ENCODE results near the gene TWIST1. TPM values are rescaled to one million over a fixed set of nuclear protein-coding genes. Genes with fewer than 3 reads are reported as not detected.

TWIST1 gene
- total and polyA plus RNA-seq, 11 donors = 0.38 to 4.6 (median 1.0) TPM

DNA sequence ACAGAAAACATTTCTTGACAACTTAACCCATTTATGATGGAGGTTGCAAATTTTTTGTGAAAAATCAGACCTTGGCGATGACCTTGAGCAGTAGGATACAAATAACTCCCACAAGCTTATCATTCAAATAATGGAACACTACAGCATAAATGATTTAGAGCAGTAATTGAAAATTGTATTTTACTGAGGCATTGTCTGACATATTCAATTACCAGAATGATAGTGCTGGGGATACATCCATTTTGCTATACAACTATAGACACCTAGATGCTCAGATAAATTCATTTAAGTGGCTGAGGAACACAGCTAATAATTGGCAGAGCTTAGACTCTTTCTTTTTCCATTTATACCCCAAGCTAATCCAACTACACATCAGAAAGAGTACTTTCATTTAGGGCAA is 18.9 kb downstream of the TWIST1 start:
- 83 to 89% (median 86%) methylated on average over 1 of the region's 1 CpG for WGBS, 4 donors
- intact Hi-C loops (cut with DNase I) = no loop called here

DNA sequence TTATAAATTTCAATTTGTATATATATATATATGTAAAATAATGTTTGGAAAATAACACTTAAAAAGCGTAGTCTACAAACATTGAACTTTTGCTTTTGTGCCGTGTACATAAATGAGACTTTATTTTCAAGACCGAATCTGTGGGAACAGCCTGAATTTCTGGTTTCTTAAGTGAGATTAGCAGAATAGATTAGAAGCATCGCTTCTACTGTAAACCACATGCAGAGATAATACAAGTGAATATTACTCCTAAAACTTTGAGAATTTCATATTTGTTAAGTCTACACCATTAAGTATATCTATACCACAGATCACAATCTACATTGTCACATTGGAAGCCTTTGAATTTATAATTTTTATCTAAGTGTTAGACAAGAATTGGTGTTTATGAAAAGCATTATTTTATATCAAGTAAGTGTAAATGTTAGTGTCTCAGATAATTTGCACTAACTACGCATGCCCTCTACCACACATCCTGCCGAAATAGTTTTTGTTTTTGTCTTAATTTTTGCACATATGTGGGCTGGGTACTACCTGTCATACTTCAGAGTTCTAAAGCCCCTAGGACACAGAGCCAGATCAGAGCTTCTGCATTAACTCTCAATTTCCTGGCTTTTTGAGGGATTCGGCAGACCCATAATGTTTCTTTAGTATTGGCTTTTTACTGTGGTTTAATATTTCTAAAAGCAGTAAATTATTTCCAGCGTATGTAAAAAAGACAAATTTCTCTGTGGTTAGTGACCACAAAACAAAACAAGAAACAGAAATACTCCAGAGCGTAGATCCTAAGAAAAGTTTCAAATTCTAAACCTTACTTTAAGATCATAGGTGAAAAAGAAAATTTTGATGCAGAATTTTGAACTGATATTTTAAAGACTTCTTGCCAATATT is 20.0 kb downstream of the TWIST1 start:
- Histone ChIP-seq H3K36me3 (no peaks in the 10 kb centered on the region), H3K4me1 (no peaks in the 10 kb centered on the region), H3K27ac (no peak overlapping the region), H3K27me3 (peaks cover 0 to 28% (median 14%) of the 10 kb centered on the region in 9 donors), H3K9me3 (no peaks in the 10 kb centered on the region), H3K4me3 (no peak overlapping the region)
- intact Hi-C loops (cut with DNase I) = no loop called here
- ATAC-seq (no peak), DNase-seq (no peak)
- WGBS, 4 donors = 86 to 90% (median 88%) methylated on average over 9 of the region's 9 CpGs
- TF ChIP-seq, protein P1, sequence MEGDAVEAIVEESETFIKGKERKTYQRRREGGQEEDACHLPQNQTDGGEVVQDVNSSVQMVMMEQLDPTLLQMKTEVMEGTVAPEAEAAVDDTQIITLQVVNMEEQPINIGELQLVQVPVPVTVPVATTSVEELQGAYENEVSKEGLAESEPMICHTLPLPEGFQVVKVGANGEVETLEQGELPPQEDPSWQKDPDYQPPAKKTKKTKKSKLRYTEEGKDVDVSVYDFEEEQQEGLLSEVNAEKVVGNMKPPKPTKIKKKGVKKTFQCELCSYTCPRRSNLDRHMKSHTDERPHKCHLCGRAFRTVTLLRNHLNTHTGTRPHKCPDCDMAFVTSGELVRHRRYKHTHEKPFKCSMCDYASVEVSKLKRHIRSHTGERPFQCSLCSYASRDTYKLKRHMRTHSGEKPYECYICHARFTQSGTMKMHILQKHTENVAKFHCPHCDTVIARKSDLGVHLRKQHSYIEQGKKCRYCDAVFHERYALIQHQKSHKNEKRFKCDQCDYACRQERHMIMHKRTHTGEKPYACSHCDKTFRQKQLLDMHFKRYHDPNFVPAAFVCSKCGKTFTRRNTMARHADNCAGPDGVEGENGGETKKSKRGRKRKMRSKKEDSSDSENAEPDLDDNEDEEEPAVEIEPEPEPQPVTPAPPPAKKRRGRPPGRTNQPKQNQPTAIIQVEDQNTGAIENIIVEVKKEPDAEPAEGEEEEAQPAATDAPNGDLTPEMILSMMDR (IDR thresholded peaks at IDR 0.05) = no peak
- no peak for TF ChIP-seq POLR2A (IDR thresholded peaks at IDR 0.05)

More for the DNA sequence above, 18.9 kb downstream of the TWIST1 start:
- peaks cover 0 to 40% (median 25%) of the 10 kb centered on the region in 9 donors for H3K27me3 ChIP-seq
- H3K36me3 ChIP-seq = no peaks in the 10 kb centered on the region
- H3K27ac ChIP-seq = no peak overlapping the region
- H3K4me3 ChIP-seq = no peak overlapping the region
- DNase-seq = no peak
- ATAC-seq = no peak
- no peaks in the 10 kb centered on the region for H3K9me3 ChIP-seq
- H3K4me1 ChIP-seq = no peaks in the 10 kb centered on the region
- TF ChIP-seq, protein P1 (IDR thresholded peaks at IDR 0.05) = no peak
- no peak for TF ChIP-seq POLR2A (IDR thresholded peaks at IDR 0.05)

DNA sequence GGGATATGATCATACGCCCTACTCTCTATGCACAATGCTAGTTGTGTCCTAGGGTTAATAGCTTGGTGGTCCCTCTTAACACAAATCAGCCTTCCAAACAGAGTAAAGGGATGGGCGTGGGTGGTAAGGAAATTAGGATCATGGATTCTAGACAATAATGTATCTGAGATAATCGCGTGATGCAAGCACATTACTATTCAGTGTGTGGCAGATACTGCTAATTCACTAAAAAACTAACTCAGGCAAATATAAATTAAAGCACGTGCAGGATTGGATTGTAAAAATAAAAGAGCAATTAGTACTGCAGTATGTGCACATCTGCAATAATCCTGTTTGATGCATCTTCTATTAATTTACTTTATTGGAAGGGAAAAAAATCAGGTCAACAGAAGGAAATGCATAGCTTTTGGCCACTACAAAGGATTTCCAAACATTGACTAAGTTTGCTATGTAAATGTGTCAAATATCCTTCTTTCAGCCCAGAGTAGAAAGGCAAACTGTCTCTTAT is 22.0 kb downstream of the TWIST1 start:
- H3K4me1 ChIP-seq = no peaks in the 10 kb centered on the region

More for the DNA sequence above, 22.0 kb downstream of the TWIST1 start:
- DNase-seq (no peak), ATAC-seq (no peak)
- Histone ChIP-seq H3K27me3 (peaks cover 0 to 17% (median 3%) of the 10 kb centered on the region in 9 donors), H3K4me3 (no peak overlapping the region), H3K27ac (no peak overlapping the region), H3K36me3 (no peaks in the 10 kb centered on the region), H3K9me3 (no peaks in the 10 kb centered on the region)
- 73 to 83% (median 79%) methylated on average over 5 of the region's 5 CpGs for whole genome bisulfite sequencing, 4 donors
- intact Hi-C loops (cut with DNase I) = no loop called here
- TF ChIP-seq, protein P1 (IDR thresholded peaks at IDR 0.05) = no peak
- no peak for TF ChIP-seq POLR2A (IDR thresholded peaks at IDR 0.05)

Data from heart left ventricle (tissue), 16 donors.